Activated T-cell treated with anti-CD3 and anti-CD28 coated beads, Interleukin-2, amount 50 U/mL, for 4 hours (primary cell): ENCODE measurements around the gene CWC27. TPM values are rescaled to one million over a fixed set of nuclear protein-coding genes. Genes with fewer than 3 reads are reported as not detected.

Experiments used
- ATAC-seq, 2 donors: fragments of 200-7000 bp; cut with Tn5 transposase; one replicate each; pipeline ENCODE4 v1.10.0; 2021
- DNase-seq: peaks from one replicate; pipeline ENCODE4 v3.0.0-alpha.2; 2020
- H3K27me3 Mint-ChIP-seq: one replicate; pipeline ENCODE4 v1.8.0; 2021; ENCODE audit warnings: low read depth, mixed read lengths
- H3K36me3 Mint-ChIP-seq: one replicate; pipeline ENCODE4 v1.8.0; 2022; ENCODE audit warnings: mixed read lengths; ENCODE audit not compliant: insufficient read depth
- H3K4me1 Mint-ChIP-seq: one replicate; pipeline ENCODE4 v1.8.0; 2021; ENCODE audit warnings: low read depth, mixed read lengths
- H3K4me3 Mint-ChIP-seq: one replicate; pipeline ENCODE4 v1.8.0; 2021; ENCODE audit warnings: mild to moderate bottlenecking, moderate library complexity, mixed read lengths
- H3K9me3 Mint-ChIP-seq: one replicate; pipeline ENCODE4 v1.8.0; 2021; ENCODE audit warnings: mixed read lengths
- total RNA-seq, 3 donors: library from RNA; stranded (reverse); gene quantifications; one replicate each; pipeline ENCODE4 v1.2.1, GENCODE V29; 2021

Gene CWC27
- 10 to 100 TPM; 27.1 to 32.9 (median 30.4) TPM for total RNA-seq

- Mint-ChIP-seq H3K27me3 (no peaks in the 10 kb centered on the region), H3K9me3 (no peaks in the 10 kb centered on the region), H3K4me1 (peaks cover 53% of the 10 kb centered on the region), H3K36me3 (peaks cover 9% of the 10 kb centered on the region), H3K4me3 (peak within 1 kb of the TSS; percentile 98)
- ATAC-seq: peak; percentile 98
- DNase-seq: peak; percentile 69
Observed at GRCh38 chr5:64768358-64769312, at the start of gene CWC27, which contains the start of gene SREK1IP1. Gene CWC27, plus strand, starts transcription at chr5:64768930. Its CDS starts 217 bp downstream, at chr5:64769147. Gene SREK1IP1, minus strand, starts transcription at chr5:64768691. Its CDS starts 174 bp downstream, at chr5:64768517.

GRCh38 chr5:64722588-64722987 lies 46.1 kb upstream of the CWC27 start:
- Mint-ChIP-seq H3K27me3 (no peaks in the 10 kb centered on the region), H3K4me3 (no peak overlapping the region), H3K9me3 (no peaks in the 10 kb centered on the region), H3K4me1 (no peaks in the 10 kb centered on the region), H3K36me3 (peaks cover 23% of the 10 kb centered on the region)
- DNase-seq: no peak
- ATAC-seq: no peak

GRCh38 chr5:64727150-64727549 lies 41.6 kb upstream of the CWC27 start:
- no peak for DNase-seq
- H3K4me1 Mint-ChIP-seq: peaks cover 7% of the 10 kb centered on the region
- no peaks in the 10 kb centered on the region for H3K9me3 Mint-ChIP-seq
- ATAC-seq: no peak
- no peaks in the 10 kb centered on the region for H3K27me3 Mint-ChIP-seq
- peaks cover 45% of the 10 kb centered on the region for H3K36me3 Mint-ChIP-seq
- H3K4me3 Mint-ChIP-seq: no peak overlapping the region

GRCh38 chr5:64742411-64742810 lies 26.3 kb upstream of the CWC27 start:
- DNase-seq: no peak
- Mint-ChIP-seq H3K36me3 (peaks cover 33% of the 10 kb centered on the region), H3K9me3 (no peaks in the 10 kb centered on the region), H3K4me1 (peaks cover 9% of the 10 kb centered on the region), H3K27me3 (no peaks in the 10 kb centered on the region), H3K4me3 (no peak overlapping the region)
- no peak for ATAC-seq

GRCh38 chr5:64742821-64743220 lies 25.9 kb upstream of the CWC27 start:
- peaks cover 31% of the 10 kb centered on the region for H3K36me3 Mint-ChIP-seq
- H3K9me3 Mint-ChIP-seq: no peaks in the 10 kb centered on the region

GRCh38 chr5:64744914-64745313 lies 23.8 kb upstream of the CWC27 start:
- no peaks in the 10 kb centered on the region for H3K9me3 Mint-ChIP-seq
- H3K27me3 Mint-ChIP-seq: no peaks in the 10 kb centered on the region
- ATAC-seq (no peak), DNase-seq (no peak)
- peaks cover 12% of the 10 kb centered on the region for H3K4me1 Mint-ChIP-seq
- peaks cover 19% of the 10 kb centered on the region for H3K36me3 Mint-ChIP-seq
- no peak overlapping the region for H3K4me3 Mint-ChIP-seq

More at GRCh38 chr5:64742821-64743220, 25.9 kb upstream of the CWC27 start:
- ATAC-seq (no peak), DNase-seq (no peak)
- Mint-ChIP-seq H3K27me3 (no peaks in the 10 kb centered on the region), H3K4me3 (no peak overlapping the region), H3K4me1 (peaks cover 9% of the 10 kb centered on the region)

- Mint-ChIP-seq H3K27me3 (no peaks in the 10 kb centered on the region), H3K9me3 (no peaks in the 10 kb centered on the region), H3K4me3 (no peak overlapping the region), H3K36me3 (peaks cover 20% of the 10 kb centered on the region), H3K4me1 (peaks cover 14% of the 10 kb centered on the region)
- ATAC-seq: peak in 1 of 2 donors; percentile 65
- no peak for DNase-seq
Observed at GRCh38 chr5:64746446-64746845, 22.3 kb upstream of the CWC27 start.

GRCh38 chr5:64749385-64749784 lies 19.3 kb upstream of the CWC27 start:
- Mint-ChIP-seq H3K4me3 (no peak overlapping the region), H3K4me1 (peaks cover 12% of the 10 kb centered on the region), H3K9me3 (no peaks in the 10 kb centered on the region), H3K27me3 (no peaks in the 10 kb centered on the region), H3K36me3 (peaks cover 20% of the 10 kb centered on the region)
- DNase-seq (no peak), ATAC-seq (no peak)

GRCh38 chr5:64754066-64754465 lies 14.7 kb upstream of the CWC27 start:
- Mint-ChIP-seq H3K27me3 (no peaks in the 10 kb centered on the region), H3K9me3 (no peaks in the 10 kb centered on the region), H3K4me1 (peaks cover 4% of the 10 kb centered on the region), H3K36me3 (peaks cover 27% of the 10 kb centered on the region), H3K4me3 (no peak overlapping the region)
- ATAC-seq (no peak), DNase-seq (no peak)

GRCh38 chr5:64758901-64759300 lies 9.8 kb upstream of the CWC27 start:
- DNase-seq (no peak), ATAC-seq (no peak)
- H3K9me3 Mint-ChIP-seq: no peaks in the 10 kb centered on the region
- peaks cover 3% of the 10 kb centered on the region for H3K4me1 Mint-ChIP-seq
- peaks cover 20% of the 10 kb centered on the region for H3K36me3 Mint-ChIP-seq
- H3K4me3 Mint-ChIP-seq: no peak overlapping the region
- no peaks in the 10 kb centered on the region for H3K27me3 Mint-ChIP-seq

GRCh38 chr5:64759960-64760660 lies 8.6 kb upstream of the CWC27 start:
- Mint-ChIP-seq H3K36me3 (peaks cover 23% of the 10 kb centered on the region), H3K27me3 (no peaks in the 10 kb centered on the region), H3K9me3 (no peaks in the 10 kb centered on the region), H3K4me1 (peaks cover 8% of the 10 kb centered on the region), H3K4me3 (no peak overlapping the region)
- no peak for DNase-seq
- no peak for ATAC-seq

- no peak for ATAC-seq
- peaks cover 17% of the 10 kb centered on the region for H3K36me3 Mint-ChIP-seq
Observed at GRCh38 chr5:64763948-64764503, 4.7 kb upstream of the CWC27 start.

GRCh38 chr5:64765804-64766504 lies 2.8 kb upstream of the CWC27 start:
- DNase-seq (no peak), ATAC-seq (no peak)
- no peak overlapping the region for H3K4me3 Mint-ChIP-seq
- no peaks in the 10 kb centered on the region for H3K27me3 Mint-ChIP-seq
- H3K36me3 Mint-ChIP-seq: peaks cover 9% of the 10 kb centered on the region
- H3K4me1 Mint-ChIP-seq: peaks cover 42% of the 10 kb centered on the region
- no peaks in the 10 kb centered on the region for H3K9me3 Mint-ChIP-seq

More at GRCh38 chr5:64763948-64764503, 4.7 kb upstream of the CWC27 start:
- Mint-ChIP-seq H3K4me1 (peaks cover 31% of the 10 kb centered on the region), H3K4me3 (no peak overlapping the region), H3K27me3 (no peaks in the 10 kb centered on the region), H3K9me3 (no peaks in the 10 kb centered on the region)
- DNase-seq: no peak

- no peak for ATAC-seq
- peaks cover 46% of the 10 kb centered on the region for H3K4me1 Mint-ChIP-seq
- H3K9me3 Mint-ChIP-seq: no peaks in the 10 kb centered on the region
- no peaks in the 10 kb centered on the region for H3K27me3 Mint-ChIP-seq
- DNase-seq: no peak
- peaks cover 9% of the 10 kb centered on the region for H3K36me3 Mint-ChIP-seq
- H3K4me3 Mint-ChIP-seq: peak overlapping the region; percentile 98
Observed at GRCh38 chr5:64766941-64767340, 1.8 kb upstream of the CWC27 start.
